Dedifferentiated amniotic fluid mesenchymal stem cell (primary cell): ENCODE measurements around the gene GLT1D1.

ENCODE experiments used
- DNase-seq: peaks from one replicate; pipeline ENCODE4 v3.0.0-alpha.2; 2016; ENCODE audit errors: extremely low spot score

Gene GLT1D1

GRCh38 chr12:129001826-129002225 lies 148.5 kb downstream of the GLT1D1 start:
- DNase-seq: no peak

GRCh38 chr12:129002427-129002826 lies 149.1 kb downstream of the GLT1D1 start:
- no peak for DNase-seq

GRCh38 chr12:129005416-129005815 lies 152.1 kb downstream of the GLT1D1 start:
- DNase-seq: no peak

- DNase-seq: no peak
Observed at GRCh38 chr12:129005829-129006228, 152.6 kb downstream of the GLT1D1 start.

- DNase-seq: no peak
Observed at GRCh38 chr12:129009833-129010622, 156.8 kb downstream of the GLT1D1 start.

- no peak for DNase-seq
Observed at GRCh38 chr12:129016159-129016558, 162.9 kb downstream of the GLT1D1 start.

- DNase-seq: no peak
Observed at GRCh38 chr12:129025055-129025454, 171.8 kb downstream of the GLT1D1 start.

GRCh38 chr12:129028844-129029243 lies 175.6 kb downstream of the GLT1D1 start:
- DNase-seq: no peak
